H9 (cell line): Measurements from ENCODE around the gene ATP8A1. TPM values are rescaled to one million over a fixed set of nuclear protein-coding genes. Genes with fewer than 3 reads are reported as not detected.

Experiments
- DNase-seq: peaks from one replicate; pipeline ENCODE4 v3.0.0-alpha.2; 2017
- H2AFZ ChIP-seq: one replicate; pipeline ENCODE4 v1.6.1; 2013; ENCODE audit warnings: mild to moderate bottlenecking, low read length, control low read depth, moderate library complexity
- H2AK5ac ChIP-seq: 2 replicates; pipeline ENCODE4 v1.6.1; 2013; ENCODE audit warnings: low read length, control low read depth, mixed read lengths; ENCODE audit not compliant: insufficient read length
- H2BK120ac ChIP-seq: one replicate; pipeline ENCODE4 v1.6.1; 2013; ENCODE audit warnings: low read depth, mild to moderate bottlenecking, low read length, control low read depth, inconsistent platforms; ENCODE audit not compliant: poor library complexity, severe bottlenecking
- H2BK12ac ChIP-seq: 2 replicates; pipeline ENCODE4 v1.6.1; 2013; ENCODE audit warnings: low read length, control low read depth, mixed read lengths, low read depth; ENCODE audit not compliant: insufficient read length
- H2BK15ac ChIP-seq: 2 replicates; pipeline ENCODE4 v1.6.1; 2013; ENCODE audit warnings: low read depth, low read length, control low read depth
- H2BK20ac ChIP-seq: one replicate; pipeline ENCODE4 v1.6.1; 2013; ENCODE audit warnings: low read depth, mild to moderate bottlenecking, low read length, control low read depth, inconsistent platforms; ENCODE audit not compliant: poor library complexity, severe bottlenecking
- H2BK5ac ChIP-seq: 2 replicates; pipeline ENCODE4 v1.6.1; 2013; ENCODE audit warnings: low read length, control low read depth, mixed read lengths; ENCODE audit not compliant: insufficient read length
- H3K14ac ChIP-seq: 2 replicates; pipeline ENCODE4 v1.6.1; 2013; ENCODE audit warnings: low read length, control low read depth; ENCODE audit not compliant: insufficient read depth
- H3K18ac ChIP-seq: 2 replicates; pipeline ENCODE4 v1.6.1; 2013; ENCODE audit warnings: low read depth, mild to moderate bottlenecking, mixed read lengths, low read length, control low read depth; ENCODE audit not compliant: insufficient read length
- H3K23ac ChIP-seq: 2 replicates; pipeline ENCODE4 v1.6.1; 2013; ENCODE audit warnings: low read length, control low read depth, mixed read lengths, low read depth; ENCODE audit not compliant: insufficient read length
- H3K23me2 ChIP-seq: 2 replicates; pipeline ENCODE4 v1.6.1; 2013; ENCODE audit warnings: low read depth, mild to moderate bottlenecking, mixed read lengths, low read length, control low read depth; ENCODE audit not compliant: insufficient read length, poor library complexity, severe bottlenecking
- H3K27ac ChIP-seq: 2 replicates; pipeline ENCODE4 v1.5.1; 2013; ENCODE audit warnings: low read length, control low read depth, mixed read lengths, low read depth; ENCODE audit not compliant: insufficient read length
- H3K27me3 ChIP-seq: 2 replicates; pipeline ENCODE4 v1.6.1; 2013; ENCODE audit warnings: low read length, control low read depth, inconsistent platforms; ENCODE audit not compliant: insufficient read depth
- H3K4ac ChIP-seq: 2 replicates; pipeline ENCODE4 v1.6.1; 2013; ENCODE audit warnings: low read depth, mild to moderate bottlenecking, control low read depth, inconsistent platforms, low read length, moderate library complexity
- H3K4me1 ChIP-seq: 2 replicates; pipeline ENCODE4 v1.6.1; 2013; ENCODE audit warnings: low read length, control low read depth, inconsistent platforms; ENCODE audit not compliant: insufficient read depth
- H3K4me2 ChIP-seq: 2 replicates; pipeline ENCODE4 v1.6.1; 2013; ENCODE audit warnings: low read length, control low read depth, mixed read lengths; ENCODE audit not compliant: insufficient read length, insufficient read depth
- H3K56ac ChIP-seq: 2 replicates; pipeline ENCODE4 v1.6.1; 2013; ENCODE audit warnings: low read depth, mild to moderate bottlenecking, mixed read lengths, low read length, control low read depth; ENCODE audit not compliant: insufficient read length
- H3K79me1 ChIP-seq: 2 replicates; pipeline ENCODE4 v1.6.1; 2013; ENCODE audit warnings: low read depth, mild to moderate bottlenecking, moderate library complexity, low read length, control low read depth, inconsistent platforms; ENCODE audit not compliant: insufficient read depth, poor library complexity, severe bottlenecking
- H3K79me2 ChIP-seq: 2 replicates; pipeline ENCODE4 v1.6.1; 2013; ENCODE audit warnings: low read length, control low read depth, inconsistent platforms; ENCODE audit not compliant: insufficient read depth
- H3K9ac ChIP-seq: 2 replicates; pipeline ENCODE4 v1.6.1; 2013; ENCODE audit warnings: low read length, control low read depth, mixed read lengths; ENCODE audit not compliant: insufficient read length; ENCODE audit errors: extremely low read depth
- H3K9me3 ChIP-seq: one replicate; pipeline ENCODE4 v1.6.1; 2013; ENCODE audit warnings: low read depth, low read length, inconsistent platforms; ENCODE audit not compliant: control insufficient read depth
- H3T11ph ChIP-seq: one replicate; pipeline ENCODE4 v1.6.1; 2013; ENCODE audit warnings: mild to moderate bottlenecking, low read length, control low read depth, inconsistent platforms
- H4K20me1 ChIP-seq: one replicate; pipeline ENCODE4 v1.6.1; 2013; ENCODE audit not compliant: control insufficient read depth, insufficient read length, insufficient read depth
- H4K5ac ChIP-seq: 2 replicates; pipeline ENCODE4 v1.6.1; 2013; ENCODE audit warnings: low read depth, mild to moderate bottlenecking, mixed read lengths, low read length, control low read depth; ENCODE audit not compliant: insufficient read length
- H4K8ac ChIP-seq: replicated peaks from 2 replicates; pipeline ENCODE4 v1.6.1; 2013; ENCODE audit warnings: low read length, control low read depth, mixed read lengths, low read depth; ENCODE audit not compliant: insufficient read length
- H4K91ac ChIP-seq: 2 replicates; pipeline ENCODE4 v1.6.1; 2013; ENCODE audit warnings: low read depth, mild to moderate bottlenecking, moderate library complexity, mixed read lengths, low read length, control low read depth; ENCODE audit not compliant: insufficient read length
- H3K27ac Mint-ChIP-seq, 3 experiments: 2 replicates in 2 of 3; 3 replicates in 1 of 3; pipeline ENCODE4 v1.8.0; 2020 to 2021; ENCODE audit warnings: mixed read lengths in 3 of 3, mild to moderate bottlenecking in 1 of 3, moderate library complexity in 1 of 3
- H3K27me3 Mint-ChIP-seq: 2 replicates; pipeline ENCODE4 v1.8.0; 2021; ENCODE audit warnings: low read depth, mild to moderate bottlenecking, moderate library complexity, mixed read lengths
- H3K36me3 Mint-ChIP-seq, 3 experiments: 2 replicates in 2 of 3; 3 replicates in 1 of 3; pipeline ENCODE4 v1.8.0; 2020 to 2021; ENCODE audit warnings: low read depth in 3 of 3, mixed read lengths in 3 of 3; ENCODE audit not compliant: insufficient read depth in 1 of 3
- H3K4me1 Mint-ChIP-seq, 2 experiments: 2 replicates each; pipeline ENCODE4 v1.8.0; 2020; ENCODE audit warnings: mixed read lengths in 2 of 2
- H3K4me3 Mint-ChIP-seq, 2 experiments: 2 replicates in 1 of 2; 3 replicates in 1 of 2; pipeline ENCODE4 v1.8.0; 2020 to 2021; ENCODE audit warnings: mild to moderate bottlenecking in 2 of 2, mixed read lengths in 2 of 2, moderate library complexity in 1 of 2
- H3K9me3 Mint-ChIP-seq, 2 experiments: 2 replicates in 1 of 2; 3 replicates in 1 of 2; pipeline ENCODE4 v1.8.0; 2020; ENCODE audit warnings: mild to moderate bottlenecking in 2 of 2, mixed read lengths in 2 of 2, moderate library complexity in 1 of 2
- CTCF ChIP-seq: fragments of 200-600 bp; sonication (generic); conservative IDR thresholded peaks from 3 replicates; pipeline ENCODE4 v1.8.0; 2021; ENCODE audit warnings: antibody characterized with exemption, mild to moderate bottlenecking
- WGBS: extraction: QIAGEN DNeasy Blood & Tissue Kit; methylation state at CpG from one replicate; pipeline ENCODE4 v1.1.7; 2013; ENCODE audit warnings: missing lambda C conversion rate, low lambda C conversion rate, mixed read lengths; ENCODE audit not compliant: insufficient read length; ENCODE audit errors: extremely low coverage; 5-methylcytosine and 5-hydroxymethylcytosine counted together
- total RNA-seq: library from RNA; stranded (reverse); gene quantifications from 2 replicates; pipeline ENCODE4 v1.2.1, GENCODE V29; 2021

ATP8A1 gene
- total RNA-seq, 1 experiment from 2014 or later: 5.1 TPM

- Histone ChIP-seq H3K23ac (no peak overlapping the region), H3K27ac (no peak overlapping the region), H4K5ac (no peak overlapping the region), H2BK120ac (no peak overlapping the region), H2BK5ac (no peak overlapping the region), H4K20me1 (no peaks in the 10 kb centered on the region), H3K18ac (no peak overlapping the region), H4K8ac (no peak overlapping the region), H3K79me1 (no peaks in the 10 kb centered on the region), H2AK5ac (no peak overlapping the region), H2AFZ (no peak overlapping the region), H3K79me2 (no peaks in the 10 kb centered on the region), H2BK12ac (no peak overlapping the region), H3K4ac (no peak overlapping the region), H3K4me2 (no peak overlapping the region), H3T11ph (no peak overlapping the region), H4K91ac (no peak overlapping the region), H3K9me3 (no peaks in the 10 kb centered on the region), H3K23me2 (no peaks in the 10 kb centered on the region), H3K14ac (no peak overlapping the region), H3K27me3 (no peaks in the 10 kb centered on the region), H2BK20ac (no peak overlapping the region), H3K56ac (no peak overlapping the region), H3K9ac (no peak overlapping the region), H3K4me1 (no peaks in the 10 kb centered on the region), H2BK15ac (no peak overlapping the region)
- TF ChIP-seq CTCF: no peak
- no peaks in the 10 kb centered on the region for H3K27me3 Mint-ChIP-seq
- H3K36me3 Mint-ChIP-seq: no peaks in the 10 kb centered on the region
- no CpG with 5 or more reads among the region's 5 CpGs for WGBS
- H3K9me3 Mint-ChIP-seq: no peaks in the 10 kb centered on the region
- H3K27ac Mint-ChIP-seq: no peak overlapping the region
- no peak overlapping the region for H3K4me3 Mint-ChIP-seq
- H3K4me1 Mint-ChIP-seq: peaks cover 0 to 8% of the 10 kb centered on the region in 2 experiments; a peak in 2 of 4 replicates
- DNase-seq: no peak
Measured at GRCh38 chr4:42633605-42634388, 23.1 kb downstream of the ATP8A1 start.
